ENCODE results near the gene LRRC8A. TPM values are rescaled to one million over a fixed set of nuclear protein-coding genes. Genes with fewer than 3 reads are reported as not detected.
A peak's percentile ranks its signal among the peaks of the same experiment; 100 is the strongest.

LRRC8A gene
- total RNA-seq, 1 donor from 2014 or later, result 155 TPM

DNA sequence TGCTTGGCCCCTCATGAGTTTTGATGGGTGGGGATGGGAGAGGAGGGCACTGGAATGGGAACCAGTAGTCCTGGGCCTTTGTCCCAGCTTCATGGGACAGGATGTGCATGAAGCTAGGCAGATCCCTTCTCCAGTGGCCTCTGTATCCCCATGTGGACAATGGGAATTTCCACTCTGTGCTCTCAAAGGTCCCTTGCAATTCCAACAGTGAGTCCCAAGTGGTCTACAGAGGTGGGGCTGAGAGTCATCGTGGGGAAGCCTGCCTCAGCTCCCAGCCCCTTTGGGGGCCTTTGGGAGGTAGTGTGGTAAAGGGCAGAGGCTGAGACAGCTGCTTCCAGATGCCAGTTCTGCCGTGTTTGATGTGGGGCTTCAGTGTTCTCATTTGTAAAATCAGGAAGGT, 37.0 kb downstream of the LRRC8A start:
- TF ChIP-seq CTCF (IDR thresholded peaks at IDR 0.05; ENCODE audit: insufficient read depth, low read length, poor library complexity, severe bottlenecking), result no peak

GRCh38 chr9:128919402-128920089, 37.6 kb downstream of the LRRC8A start:
- Histone ChIP-seq H3K27me3 (ENCODE audit: control insufficient read depth, insufficient read depth, low read length) (no peaks in the 10 kb centered on the region), H3K4me3 (ENCODE audit: low read depth, low read length) (no peak overlapping the region), H3K36me3 (ENCODE audit: control insufficient read depth, insufficient read depth, low read length) (peaks cover 1% of the 10 kb centered on the region)
- no peak for DNase-seq (ENCODE audit: low read depth)
- TF ChIP-seq CTCF (IDR thresholded peaks at IDR 0.05; ENCODE audit: insufficient read depth, low read length, poor library complexity, severe bottlenecking), result no peak

More for the DNA sequence above, 37.0 kb downstream of the LRRC8A start:
- Histone ChIP-seq H3K27me3 (ENCODE audit: control insufficient read depth, insufficient read depth, low read length) (no peaks in the 10 kb centered on the region), H3K4me3 (ENCODE audit: low read depth, low read length) (no peak overlapping the region), H3K36me3 (ENCODE audit: control insufficient read depth, insufficient read depth, low read length) (peaks cover 3% of the 10 kb centered on the region)
- no peak for DNase-seq (ENCODE audit: low read depth)

DNA sequence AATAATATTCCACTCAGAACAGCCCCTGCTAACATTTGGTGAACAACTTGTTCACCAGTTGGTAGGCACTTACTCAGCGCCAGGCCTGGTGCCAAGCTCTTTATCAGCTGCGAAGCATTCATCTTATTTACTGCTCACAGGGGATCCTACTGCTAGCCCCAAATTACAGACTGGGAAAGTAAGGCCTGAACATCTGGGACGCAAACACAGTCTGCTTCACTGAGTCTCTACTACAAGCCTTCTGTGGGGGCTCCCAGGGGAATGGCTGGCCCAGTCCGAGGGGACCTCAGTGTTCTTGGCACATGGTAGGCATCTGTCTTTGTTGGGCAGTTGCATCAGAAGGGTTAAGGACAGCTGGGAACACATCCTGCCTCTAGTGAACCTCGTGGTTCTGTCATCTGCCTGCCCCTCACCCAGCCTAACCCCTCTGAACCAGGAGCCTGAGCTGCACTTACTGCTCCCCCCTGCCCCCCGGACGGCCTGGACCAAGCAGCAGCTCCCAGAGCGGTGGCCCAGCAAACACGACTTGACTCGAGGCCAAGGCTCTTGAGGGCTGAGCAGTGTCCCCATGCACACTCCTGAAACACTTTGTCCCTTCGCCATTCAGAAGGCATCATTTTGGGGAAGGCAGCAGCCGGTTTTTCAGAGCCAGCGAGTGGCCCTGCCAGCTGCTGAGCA, 38.6 kb downstream of the LRRC8A start, which contains the start of gene PHYHD1:
TSS of gene PHYHD1 (plus strand) at position 602 of the 678 bp plus-strand sequence. CDS start 1,342 bp downstream, outside the sequence.
- Histone ChIP-seq H3K4me3 (ENCODE audit: low read depth, low read length) (peak within 1 kb of the TSS; percentile 49), H3K36me3 (ENCODE audit: control insufficient read depth, insufficient read depth, low read length) (peaks cover 1% of the 10 kb centered on the region), H3K27me3 (ENCODE audit: control insufficient read depth, insufficient read depth, low read length) (no peaks in the 10 kb centered on the region)
- no peak for TF ChIP-seq CTCF (IDR thresholded peaks at IDR 0.05; ENCODE audit: insufficient read depth, low read length, poor library complexity, severe bottlenecking)
- DNase-seq (ENCODE audit: low read depth), result no peak

DNA sequence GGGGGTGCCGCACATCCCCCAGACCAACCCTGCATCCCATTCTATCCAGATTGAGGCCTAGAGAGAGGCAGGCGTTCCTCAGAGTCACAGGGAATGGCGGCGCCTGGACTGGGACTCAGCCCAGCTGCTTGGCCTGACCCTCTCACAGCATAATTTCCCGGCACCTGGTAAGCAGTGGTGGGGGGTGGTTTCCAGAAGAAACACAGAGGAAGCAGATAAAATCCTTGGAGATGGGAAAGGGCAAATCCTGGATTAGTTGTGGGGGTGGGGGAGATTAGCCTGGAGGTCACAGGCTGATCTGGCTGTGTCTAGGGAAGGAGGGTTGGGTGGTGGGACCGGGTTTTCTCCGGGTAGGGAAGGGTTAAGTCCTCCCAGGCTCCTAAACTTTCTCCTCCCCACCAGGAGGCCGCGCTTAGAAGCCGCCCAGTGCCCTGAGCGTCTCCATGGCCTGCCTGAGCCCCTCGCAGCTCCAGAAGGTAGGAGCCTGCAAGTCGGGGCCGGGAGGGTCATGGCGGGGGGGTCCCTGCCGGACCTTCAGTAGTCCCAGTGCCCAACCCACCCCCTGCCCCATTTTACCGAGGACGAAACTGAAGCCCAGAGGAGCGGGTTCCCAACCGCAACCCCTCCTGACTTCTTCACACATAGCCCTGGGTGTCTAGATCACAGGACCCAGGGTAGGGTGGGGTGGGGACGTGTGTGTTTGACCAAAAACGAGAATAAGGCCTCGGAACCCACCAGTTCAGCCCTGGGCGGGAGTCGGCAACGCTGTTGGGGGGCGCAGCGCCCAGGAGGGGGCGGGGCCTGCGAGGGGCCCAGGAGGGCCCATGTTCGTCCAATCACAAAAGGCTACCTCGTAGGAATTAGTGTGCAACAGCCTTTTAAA, 40.2 kb downstream of the LRRC8A start:
- DNase-seq (ENCODE audit: low read depth), result no peak
- no peak for TF ChIP-seq CTCF (IDR thresholded peaks at IDR 0.05; ENCODE audit: insufficient read depth, low read length, poor library complexity, severe bottlenecking)
- Histone ChIP-seq H3K27me3 (ENCODE audit: control insufficient read depth, insufficient read depth, low read length) (no peaks in the 10 kb centered on the region), H3K36me3 (ENCODE audit: control insufficient read depth, insufficient read depth, low read length) (peaks cover 1% of the 10 kb centered on the region), H3K4me3 (ENCODE audit: low read depth, low read length) (peak overlapping the region; percentile 49)

DNA sequence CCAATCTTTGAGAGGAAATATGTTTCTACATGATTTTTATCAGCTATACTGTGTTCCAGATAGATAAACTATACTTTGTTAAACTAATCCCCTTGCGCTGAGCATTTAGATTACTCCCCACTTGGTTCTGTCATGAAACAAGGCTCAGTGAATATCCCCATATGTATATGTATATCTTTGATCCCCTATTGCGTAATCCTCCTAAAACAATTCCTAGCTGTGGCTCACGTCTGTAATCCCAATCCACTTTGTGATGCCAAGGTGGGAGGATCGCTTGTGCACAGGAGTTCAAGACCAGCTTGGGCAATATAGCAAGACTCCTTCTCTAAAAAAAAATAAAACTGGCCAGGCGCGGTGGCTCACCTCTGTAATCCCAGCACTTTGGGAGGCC, 41.6 kb downstream of the LRRC8A start:
- H3K27me3 ChIP-seq (ENCODE audit: control insufficient read depth, insufficient read depth, low read length), result no peaks in the 10 kb centered on the region
- peaks cover 1% of the 10 kb centered on the region for H3K36me3 ChIP-seq (ENCODE audit: control insufficient read depth, insufficient read depth, low read length)
- H3K4me3 ChIP-seq (ENCODE audit: low read depth, low read length), result no peak overlapping the region
- TF ChIP-seq CTCF (IDR thresholded peaks at IDR 0.05; ENCODE audit: insufficient read depth, low read length, poor library complexity, severe bottlenecking), result no peak
- DNase-seq (ENCODE audit: low read depth), result no peak

All from kidney epithelial cell (primary cell).